GM23338 (cell line): ENCODE measurements around the gene NUTM2D. TPM values are rescaled to one million over a fixed set of nuclear protein-coding genes. Genes with fewer than 3 reads are reported as not detected.
"Not testable (repeated sequence)": the region's sequence is repeated elsewhere in the genome, so short reads cannot be mapped to it uniquely, and the experiment has no call there.

Experiments used
- ATAC-seq: fragments of 200-7000 bp; cut with Tn5 transposase; 3 replicates; pipeline ENCODE4 v1.9.1; 2020
- DNase-seq: peaks from one replicate; pipeline ENCODE4 v3.0.0-alpha.2; 2015; ENCODE audit warnings: low spot score
- H2AFZ ChIP-seq: fragments of 200-600 bp; sonication (generic); 2 replicates; pipeline ENCODE4 v1.8.0; 2016; ENCODE audit warnings: antibody characterized with exemption, mild to moderate bottlenecking, moderate library complexity
- H3F3A ChIP-seq: fragments of 200-600 bp; sonication (generic); replicated peaks from 2 replicates; pipeline ENCODE4 v1.8.0; 2017; ENCODE audit warnings: antibody characterized with exemption, mixed run types, low read depth
- H3K27ac ChIP-seq: fragments of 200-600 bp; sonication (generic); 2 replicates; pipeline ENCODE4 v1.6.1; 2016; ENCODE audit warnings: low read depth
- H3K27me3 ChIP-seq: fragments of 200-600 bp; sonication (generic); 2 replicates; pipeline ENCODE4 v1.8.0; 2016; ENCODE audit warnings: mild to moderate bottlenecking, mixed run types, moderate library complexity; ENCODE audit not compliant: insufficient read depth
- H3K36me3 ChIP-seq: fragments of 200-600 bp; sonication (generic); 2 replicates; pipeline ENCODE4 v1.8.0; 2016; ENCODE audit warnings: mild to moderate bottlenecking; ENCODE audit not compliant: insufficient read depth
- H3K4me1 ChIP-seq: fragments of 200-600 bp; sonication (generic); 2 replicates; pipeline ENCODE4 v1.8.0; 2016; ENCODE audit warnings: mild to moderate bottlenecking, moderate library complexity; ENCODE audit not compliant: insufficient read depth
- H3K4me2 ChIP-seq: fragments of 200-600 bp; sonication (generic); 2 replicates; pipeline ENCODE4 v1.7.1; 2017; ENCODE audit warnings: mixed run types
- H3K4me3 ChIP-seq: fragments of 200-600 bp; sonication (generic); 2 replicates; pipeline ENCODE4 v1.6.1; 2016; ENCODE audit warnings: mixed run types
- H3K79me2 ChIP-seq: fragments of 200-600 bp; sonication (generic); replicated peaks from 2 replicates; pipeline ENCODE4 v1.8.0; 2017; ENCODE audit warnings: mild to moderate bottlenecking; ENCODE audit not compliant: insufficient read depth
- H3K9me2 ChIP-seq: fragments of 200-600 bp; sonication (generic); 2 replicates; pipeline ENCODE4 v1.8.0; 2017; ENCODE audit not compliant: insufficient read depth
- H4K20me1 ChIP-seq: fragments of 200-600 bp; sonication (generic); replicated peaks from 2 replicates; pipeline ENCODE4 v1.8.0; 2017; ENCODE audit warnings: mild to moderate bottlenecking; ENCODE audit not compliant: insufficient read depth
- H3K27ac Mint-ChIP-seq: 2 replicates; pipeline ENCODE4 v1.8.0; 2020; ENCODE audit warnings: inconsistent platforms, mild to moderate bottlenecking, moderate library complexity, mixed read lengths
- H3K27me3 Mint-ChIP-seq: 3 replicates; pipeline ENCODE4 v1.8.0; 2022; ENCODE audit warnings: low read depth, mild to moderate bottlenecking, moderate library complexity, mixed read lengths, inconsistent platforms; ENCODE audit not compliant: insufficient read depth, poor library complexity
- H3K36me3 Mint-ChIP-seq: 3 replicates; pipeline ENCODE4 v1.8.0; 2021; ENCODE audit warnings: low read depth, mild to moderate bottlenecking, inconsistent platforms, moderate library complexity, mixed read lengths
- H3K4me1 Mint-ChIP-seq: 3 replicates; pipeline ENCODE4 v1.8.0; 2020; ENCODE audit warnings: mild to moderate bottlenecking, inconsistent platforms, mixed read lengths
- H3K4me3 Mint-ChIP-seq: 3 replicates; pipeline ENCODE4 v1.8.0; 2021; ENCODE audit warnings: moderate library complexity, mild to moderate bottlenecking, inconsistent platforms, mixed read lengths
- H3K9me3 Mint-ChIP-seq: 3 replicates; pipeline ENCODE4 v1.8.0; 2020; ENCODE audit warnings: moderate library complexity, mild to moderate bottlenecking, inconsistent platforms, mixed read lengths
- polyA plus RNA-seq: library from polyadenylated mRNA; unstranded; fragments of >200 nt; fragmentation: Nextera tagmentation; extraction: Ambion mirVana; gene quantifications from 2 replicates; pipeline ENCODE4 v1.2.1, GENCODE V29; 2016
- total RNA-seq: library from RNA; depleted of rRNA; stranded (reverse); fragments of >200 nt; shearing (Covaris generic); gene quantifications from 2 replicates; pipeline ENCODE4 v1.2.3, GENCODE V29; 2014

The NUTM2D gene
- total and polyA plus RNA-seq, 2 experiments from 2014 or later: 0.18 to 1.1 TPM

DNA sequence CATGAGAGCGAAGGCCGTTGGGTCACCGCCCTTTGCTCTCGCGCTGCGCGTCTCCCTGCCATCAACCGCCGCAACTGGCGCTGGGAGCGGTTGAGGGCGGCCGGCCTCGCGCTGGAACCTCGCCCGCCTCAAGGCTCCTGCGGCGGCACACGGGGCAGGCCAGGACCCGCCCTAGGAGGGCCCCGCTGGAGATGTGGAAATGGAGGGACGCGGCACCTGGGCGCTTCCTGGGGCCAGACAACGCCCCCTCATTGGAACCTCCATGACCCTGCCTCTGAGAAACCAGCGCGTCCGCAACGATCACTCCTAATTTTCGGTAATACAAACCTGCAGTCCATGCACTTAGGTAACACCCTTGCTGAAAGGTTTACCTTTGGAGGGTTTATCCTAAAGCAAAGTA lies 2.4 kb upstream of the NUTM2D start:
- not testable (repeated sequence) for H3K4me1 Mint-ChIP-seq, ATAC-seq, H3K27me3 Mint-ChIP-seq, H3K27ac Mint-ChIP-seq, H3K36me3 Mint-ChIP-seq, H3K79me2 ChIP-seq, H3F3A ChIP-seq, H2AFZ ChIP-seq, H3K4me1 ChIP-seq, H3K4me3 ChIP-seq, H4K20me1 ChIP-seq, H3K27ac ChIP-seq, H3K4me3 Mint-ChIP-seq, H3K4me2 ChIP-seq, H3K27me3 ChIP-seq, DNase-seq, H3K9me2 ChIP-seq, H3K9me3 Mint-ChIP-seq, H3K36me3 ChIP-seq

DNA sequence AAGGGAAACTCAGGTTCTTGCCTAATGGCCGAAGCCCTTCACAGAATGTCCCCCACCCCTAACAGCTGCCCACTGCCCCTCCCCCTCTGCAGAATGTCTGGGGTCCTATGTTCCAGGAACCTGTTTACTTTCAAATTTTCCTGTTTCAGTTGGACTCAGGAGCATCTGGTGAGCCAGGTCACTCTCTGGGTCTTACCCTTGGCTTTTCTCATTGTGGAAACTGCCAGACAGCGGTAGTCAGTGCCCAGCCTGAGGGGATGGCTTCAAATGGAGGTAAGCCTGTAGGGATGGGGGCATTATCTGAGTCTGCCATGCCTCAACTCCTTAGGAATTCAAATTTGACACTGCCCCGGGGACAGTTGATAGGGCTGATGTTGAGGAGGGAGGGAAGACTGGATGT lies 615 bp downstream of the NUTM2D start:
- H3K36me3 ChIP-seq, H3K27me3 ChIP-seq, H3K4me1 Mint-ChIP-seq, H3F3A ChIP-seq, H3K9me3 Mint-ChIP-seq, H3K4me3 ChIP-seq, H3K79me2 ChIP-seq, H3K4me2 ChIP-seq, H3K36me3 Mint-ChIP-seq, H4K20me1 ChIP-seq, DNase-seq, H3K27me3 Mint-ChIP-seq, H3K4me1 ChIP-seq, H3K4me3 Mint-ChIP-seq, H3K27ac ChIP-seq, ATAC-seq, H3K27ac Mint-ChIP-seq, H3K9me2 ChIP-seq, H2AFZ ChIP-seq: not testable (repeated sequence)

- not testable (repeated sequence) for H3K27ac Mint-ChIP-seq, H3K36me3 Mint-ChIP-seq, H3K9me3 Mint-ChIP-seq, DNase-seq, H3F3A ChIP-seq, H3K27ac ChIP-seq, H3K27me3 ChIP-seq, H3K4me2 ChIP-seq, H3K4me3 Mint-ChIP-seq, H2AFZ ChIP-seq, H4K20me1 ChIP-seq, H3K4me1 ChIP-seq, ATAC-seq, H3K36me3 ChIP-seq, H3K4me3 ChIP-seq, H3K79me2 ChIP-seq, H3K9me2 ChIP-seq, H3K4me1 Mint-ChIP-seq, H3K27me3 Mint-ChIP-seq
Measured at GRCh38 chr10:87369514-87370112, 12.1 kb downstream of the NUTM2D start.

GRCh38 chr10:87374091-87374490 lies 16.5 kb downstream of the NUTM2D start:
- not testable (repeated sequence) for H3K27me3 Mint-ChIP-seq, H3K36me3 ChIP-seq, H3K4me3 ChIP-seq, H2AFZ ChIP-seq, H3K9me2 ChIP-seq, H3K36me3 Mint-ChIP-seq, H3F3A ChIP-seq, H4K20me1 ChIP-seq, DNase-seq, H3K4me1 ChIP-seq, H3K4me2 ChIP-seq, H3K27me3 ChIP-seq, H3K27ac Mint-ChIP-seq, ATAC-seq, H3K9me3 Mint-ChIP-seq, H3K4me1 Mint-ChIP-seq, H3K27ac ChIP-seq, H3K79me2 ChIP-seq, H3K4me3 Mint-ChIP-seq

DNA sequence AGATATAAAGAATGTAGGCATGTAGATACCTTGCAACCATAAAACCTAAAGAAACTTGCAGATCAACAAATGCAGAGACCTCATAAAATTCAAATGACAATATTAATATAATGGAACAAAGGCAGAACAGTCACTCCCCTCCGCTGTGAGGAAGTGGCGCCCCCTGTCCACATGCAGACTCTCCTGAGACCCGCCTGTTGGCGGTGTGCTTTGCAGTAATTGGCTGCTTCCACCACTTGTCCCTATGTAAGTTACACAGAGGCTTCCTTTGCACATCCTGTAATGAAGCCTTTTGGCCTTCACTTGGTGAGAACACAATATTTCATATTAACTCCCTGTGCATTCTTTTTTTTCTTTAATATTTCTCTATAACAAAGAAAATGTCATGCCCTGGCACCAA lies 21.6 kb downstream of the NUTM2D start:
- not testable (repeated sequence) for H2AFZ ChIP-seq, H3K4me3 ChIP-seq, H4K20me1 ChIP-seq, H3K4me1 ChIP-seq, H3K27ac ChIP-seq, H3K4me2 ChIP-seq, H3F3A ChIP-seq, H3K27me3 Mint-ChIP-seq, H3K4me1 Mint-ChIP-seq, H3K36me3 ChIP-seq, H3K9me2 ChIP-seq, H3K27ac Mint-ChIP-seq, H3K79me2 ChIP-seq, H3K27me3 ChIP-seq, H3K36me3 Mint-ChIP-seq, DNase-seq, H3K4me3 Mint-ChIP-seq, H3K9me3 Mint-ChIP-seq
- ATAC-seq: peak; percentile 94

DNA sequence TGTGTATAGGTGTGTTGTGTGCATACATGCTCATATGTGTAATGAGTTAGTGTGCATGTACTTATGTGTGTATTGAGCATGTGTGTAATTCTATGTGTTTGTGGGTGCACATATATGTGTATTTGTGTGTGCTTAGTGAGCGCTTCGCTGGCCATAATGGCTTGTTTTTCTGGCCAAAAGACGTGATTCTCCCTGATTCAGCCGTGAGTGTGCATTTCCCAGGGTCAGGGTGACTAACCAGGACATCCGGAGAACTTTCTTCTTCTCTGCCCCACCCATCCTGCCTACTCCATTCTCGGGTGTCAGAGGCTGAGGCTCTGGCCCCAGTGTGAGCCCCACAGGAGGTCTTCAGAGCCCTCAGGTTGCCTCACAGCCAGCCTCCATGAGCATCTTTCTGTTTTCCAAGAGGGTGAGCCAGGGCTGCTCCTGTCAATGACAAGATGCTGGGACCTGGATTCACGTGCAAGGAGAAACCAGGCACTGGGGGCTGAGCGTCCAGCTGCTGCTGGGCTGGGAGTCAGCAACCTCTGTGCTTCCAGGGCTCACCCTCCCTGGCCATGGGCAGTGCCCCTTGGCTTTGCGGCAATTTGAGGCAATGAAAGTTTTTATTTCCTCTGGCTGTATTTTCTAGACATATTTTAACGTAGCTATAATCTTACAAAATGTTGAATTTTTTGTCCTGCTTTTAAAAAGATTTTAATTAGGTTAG lies 25.8 kb downstream of the NUTM2D start:
- not testable (repeated sequence) for H3K27me3 ChIP-seq, H3K4me3 Mint-ChIP-seq, H3K9me3 Mint-ChIP-seq, H3K79me2 ChIP-seq, H2AFZ ChIP-seq, H3K4me1 ChIP-seq, H3K27ac ChIP-seq, H3K27ac Mint-ChIP-seq, H3K4me2 ChIP-seq, H3K4me1 Mint-ChIP-seq, ATAC-seq, H4K20me1 ChIP-seq, H3F3A ChIP-seq, H3K27me3 Mint-ChIP-seq, H3K36me3 ChIP-seq, DNase-seq, H3K4me3 ChIP-seq, H3K9me2 ChIP-seq, H3K36me3 Mint-ChIP-seq

- H2AFZ ChIP-seq, ATAC-seq, H3K9me2 ChIP-seq, H3F3A ChIP-seq, H3K4me2 ChIP-seq, H3K79me2 ChIP-seq, H3K9me3 Mint-ChIP-seq, H3K27ac Mint-ChIP-seq, H3K36me3 Mint-ChIP-seq, H3K4me3 ChIP-seq, H3K27me3 ChIP-seq, H3K4me1 Mint-ChIP-seq, H3K4me1 ChIP-seq, DNase-seq, H3K27me3 Mint-ChIP-seq, H3K27ac ChIP-seq, H4K20me1 ChIP-seq, H3K36me3 ChIP-seq, H3K4me3 Mint-ChIP-seq: not testable (repeated sequence)
Measured at GRCh38 chr10:87384283-87384682, 26.7 kb downstream of the NUTM2D start.
